Psoas muscle (tissue), 8 donors: ENCODE results near the gene GRK3. TPM values are rescaled to one million over a fixed set of nuclear protein-coding genes. Genes with fewer than 3 reads are reported as not detected.
"Not testable (repeated sequence)": the region's sequence is repeated elsewhere in the genome, so short reads cannot be mapped to it uniquely, and the experiment has no call there.

Source experiments
- ATAC-seq, 4 donors: fragments of 200-7000 bp; cut with Tn5 transposase; one replicate each; pipeline ENCODE4 v1.9.1; 2020; ENCODE audit warnings: moderate library complexity in 3 of 4, mild to moderate bottlenecking in 2 of 4
- DNase-seq, 2 donors: peaks; one replicate each; pipeline ENCODE4 v3.0.0-alpha.2; 2020
- H3K27ac ChIP-seq: fragments of 200-600 bp; one replicate; pipeline ENCODE4 v1.8.0; 2022
- H3K27me3 ChIP-seq, 3 donors: fragments of 200-600 bp in 1 of 3; one replicate each; pipeline versions ENCODE4 v1.6.1 to v1.8.0; 2013 to 2022; ENCODE audit warnings: low read length in 2 of 3, mild to moderate bottlenecking in 2 of 3, moderate library complexity in 1 of 3; ENCODE audit not compliant: insufficient read depth in 3 of 3
- H3K36me3 ChIP-seq, 2 donors: fragments of 200-600 bp in 1 of 2; one replicate each; pipeline versions ENCODE4 v1.6.1 to v1.8.0; 2013 to 2022; ENCODE audit warnings: low read depth in 1 of 2, mild to moderate bottlenecking in 1 of 2, moderate library complexity in 1 of 2; ENCODE audit not compliant: insufficient read depth in 1 of 2
- H3K4me1 ChIP-seq: fragments of 200-600 bp; one replicate; pipeline ENCODE4 v1.8.0; 2022
- H3K4me3 ChIP-seq: fragments of 200-600 bp; one replicate; pipeline ENCODE4 v1.8.0; 2022; ENCODE audit warnings: mild to moderate bottlenecking
- H3K9me3 ChIP-seq: fragments of 200-600 bp; one replicate; pipeline ENCODE4 v1.8.0; 2022
- CTCF ChIP-seq: fragments of 200-600 bp; IDR thresholded peaks from one replicate; pipeline ENCODE4 v1.8.0; 2022; ENCODE audit warnings: antibody characterized with exemption
- WGBS, 3 donors: extraction: QIAGEN DNeasy Blood & Tissue Kit; methylation state at CpG; one replicate each; pipeline versions ENCODE4 v1.1.6 to v1.1.7; 2013; 5-methylcytosine and 5-hydroxymethylcytosine counted together
- intact Hi-C, 2 donors: fragments of 100-400 bp; cut with DNase I; formaldehyde crosslinking; loops; one replicate each; pipeline versions ENCODE4 v1.11.0 to v1.14.2; 2022
- polyA plus RNA-seq, 3 donors: library from polyadenylated mRNA; stranded (reverse); fragments of 200-250 nt; gene quantifications; one replicate each; pipeline ENCODE4 v1.2.3, GENCODE V29; 2013
- total RNA-seq, 4 donors: library from RNA; stranded (reverse); fragmentation: NEBNext Ultra II Directional in 2 of 4; extraction: Animal tissue kit (Norgen Biotek cat#: 25700) in 2 of 4; gene quantifications; one replicate each; pipeline versions ENCODE4 v1.2.1 to v1.2.4, GENCODE V29; 2021 to 2023
- donor health status: healthy with polysubstance abuse.
- donor health status: DM: no; HTN: no; CAD: no; lungs with moderate emphysema.
- donor health status: Bipolar disorder and iron deficiency.
- donor health status: healthy.
- donor health status: DM: yes; HTN: yes; CAD: no.
- donor health status: DM: no; HTN: no; CAD: no.
- donor health status: DM: no; HTN: no; CAD: no.
- donor health status: DM: yes; HTN: yes; CAD: no.

GRK3 gene
- total and polyA plus RNA-seq, 7 donors: 0.17 to 2.0 (median 1.3) TPM

GRCh38 chr22:25566898-25567235 is 2.4 kb downstream of the GRK3 start:
- DNase-seq (no peak), ATAC-seq (no peak)
- Histone ChIP-seq H3K4me1 (no peaks in the 10 kb centered on the region), H3K9me3 (no peaks in the 10 kb centered on the region), H3K27ac (no peak overlapping the region), H3K36me3 (no peaks in the 10 kb centered on the region), H3K4me3 (peak overlapping the region; percentile 79), H3K27me3 (peaks cover 0 to 48% (median 8%) of the 10 kb centered on the region in 3 donors)
- no peak for TF ChIP-seq CTCF
- 65 to 81% (median 74%) methylated on average over 2 of the region's 2 CpGs for whole genome bisulfite sequencing, 3 donors
- intact Hi-C loops: loop anchor here in 1 of 2 donors (10.0 kb wide), 1 partner anchor 108 kb away; no protein-coding TSS in a partner anchor

GRCh38 chr22:25567251-25567675 is 2.8 kb downstream of the GRK3 start:
- no peak for DNase-seq
- no peak for ATAC-seq
- 87 to 92% (median 90%) methylated on average over 1 of the region's 1 CpG for WGBS, 3 donors
- intact Hi-C loops: loop anchor here in 1 of 2 donors (10.0 kb wide), 1 partner anchor 108 kb away; no protein-coding TSS in a partner anchor
- H3K4me1 ChIP-seq: no peaks in the 10 kb centered on the region
- H3K9me3 ChIP-seq: no peaks in the 10 kb centered on the region
- TF ChIP-seq CTCF: no peak
- no peak overlapping the region for H3K27ac ChIP-seq
- no peaks in the 10 kb centered on the region for H3K36me3 ChIP-seq
- H3K4me3 ChIP-seq: no peak overlapping the region
- H3K27me3 ChIP-seq: peaks cover 0 to 48% (median 8%) of the 10 kb centered on the region in 3 donors

GRCh38 chr22:25568066-25568465 is 3.6 kb downstream of the GRK3 start:
- H3K4me1 ChIP-seq, H3K36me3 ChIP-seq, H3K27ac ChIP-seq, ATAC-seq, H3K4me3 ChIP-seq, H3K9me3 ChIP-seq, DNase-seq: not testable (repeated sequence)
- H3K27me3 ChIP-seq: peaks cover 0 to 53% (median 8%) of the 10 kb centered on the region in 3 donors
- 82 to 88% (median 88%) methylated on average over 2 of the region's 2 CpGs for WGBS, 3 donors
- intact Hi-C loops: loop anchor here in 1 of 2 donors (10.0 kb wide), 1 partner anchor 107 kb away; no protein-coding TSS in a partner anchor

GRCh38 chr22:25569361-25569760 is 4.9 kb downstream of the GRK3 start:
- Histone ChIP-seq H3K4me1 (no peaks in the 10 kb centered on the region), H3K36me3 (no peaks in the 10 kb centered on the region), H3K4me3 (no peak overlapping the region), H3K27ac (no peak overlapping the region), H3K9me3 (no peaks in the 10 kb centered on the region), H3K27me3 (peaks cover 0 to 53% (median 8%) of the 10 kb centered on the region in 3 donors)
- WGBS, 3 donors: 40 to 62% (median 41%) methylated on average over 9 of the region's 9 CpGs
- no peak for ATAC-seq
- TF ChIP-seq CTCF: no peak
- intact Hi-C loops: loop anchor here in 1 of 2 donors (10.0 kb wide), 1 partner anchor 105 kb away; no protein-coding TSS in a partner anchor
- DNase-seq: no peak

- TF ChIP-seq CTCF: no peak
- Histone ChIP-seq H3K27me3 (peaks cover 0 to 52% (median 7%) of the 10 kb centered on the region in 3 donors), H3K27ac (no peak overlapping the region), H3K4me3 (no peak overlapping the region), H3K9me3 (no peaks in the 10 kb centered on the region), H3K36me3 (no peaks in the 10 kb centered on the region), H3K4me1 (no peaks in the 10 kb centered on the region)
- ATAC-seq (no peak), DNase-seq (no peak)
- intact Hi-C loops: loop anchor here in 1 of 2 donors (10.0 kb wide), 1 partner anchor 105 kb away; no protein-coding TSS in a partner anchor
- 83 to 86% (median 86%) methylated on average over 10 of the region's 10 CpGs for WGBS, 3 donors
These were observed 5.5 kb downstream of the GRK3 start for GRCh38 chr22:25569983-25570382.
